Fibroblast of the aortic adventitia (primary cell): Measurements from ENCODE around the gene ABL1. TPM values are rescaled to one million over a fixed set of nuclear protein-coding genes. Genes with fewer than 3 reads are reported as not detected.

ENCODE experiments used
- DNase-seq: peaks from one replicate; pipeline ENCODE4 v3.0.0-alpha.2; 2010; ENCODE audit warnings: low read depth
- H3K4me3 ChIP-seq: 2 replicates; pipeline ENCODE4 v1.5.1; 2011; ENCODE audit warnings: low read depth, mild to moderate bottlenecking, control low read depth, low read length, moderate library complexity
- total RNA-seq: library from RNA; depleted of rRNA; stranded (reverse); fragments of >200 nt; gene quantifications from 2 replicates; pipeline ENCODE4 v1.2.3, GENCODE V29; 2012; ENCODE audit warnings: low replicate concordance
- TF ChIP-seq, protein P1 (sequence below): IDR thresholded peaks from 2 replicates; pipeline ENCODE4 v1.5.1; 2011; ENCODE audit warnings: mild to moderate bottlenecking, low read length, control low read depth, inconsistent platforms; ENCODE audit not compliant: insufficient read depth

The ABL1 gene
- total RNA-seq, 1 donor: 73.3 TPM

DNA sequence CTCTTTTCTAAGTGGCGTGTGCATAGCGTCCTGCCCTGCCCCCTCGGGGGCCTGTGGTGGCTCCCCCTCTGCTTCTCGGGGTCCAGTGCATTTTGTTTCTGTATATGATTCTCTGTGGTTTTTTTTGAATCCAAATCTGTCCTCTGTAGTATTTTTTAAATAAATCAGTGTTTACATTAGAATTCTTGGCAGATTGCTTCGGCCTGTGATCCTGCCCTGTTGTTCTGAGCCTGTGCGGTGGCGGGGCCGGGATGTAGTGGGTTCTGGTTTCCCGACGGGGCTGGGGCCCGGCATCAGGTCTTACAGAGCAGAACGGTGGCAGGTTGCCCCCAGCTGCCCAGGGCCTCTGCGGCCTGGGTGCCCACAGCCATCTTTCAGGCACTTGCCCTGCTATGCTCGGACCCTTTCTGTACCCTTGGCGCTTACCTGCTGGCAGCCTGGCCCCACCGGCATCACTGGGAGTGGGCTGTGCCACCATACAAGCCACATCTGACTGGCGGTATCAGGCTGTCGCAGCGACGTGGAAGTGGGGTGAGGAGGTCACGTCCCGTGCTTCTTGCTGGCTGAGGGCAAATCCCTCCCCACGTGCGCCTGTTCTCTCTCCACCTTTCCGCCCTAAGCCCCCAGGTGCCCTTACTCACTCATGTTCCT is 52.6 kb downstream of the ABL1 start:
- TF ChIP-seq, protein P1, sequence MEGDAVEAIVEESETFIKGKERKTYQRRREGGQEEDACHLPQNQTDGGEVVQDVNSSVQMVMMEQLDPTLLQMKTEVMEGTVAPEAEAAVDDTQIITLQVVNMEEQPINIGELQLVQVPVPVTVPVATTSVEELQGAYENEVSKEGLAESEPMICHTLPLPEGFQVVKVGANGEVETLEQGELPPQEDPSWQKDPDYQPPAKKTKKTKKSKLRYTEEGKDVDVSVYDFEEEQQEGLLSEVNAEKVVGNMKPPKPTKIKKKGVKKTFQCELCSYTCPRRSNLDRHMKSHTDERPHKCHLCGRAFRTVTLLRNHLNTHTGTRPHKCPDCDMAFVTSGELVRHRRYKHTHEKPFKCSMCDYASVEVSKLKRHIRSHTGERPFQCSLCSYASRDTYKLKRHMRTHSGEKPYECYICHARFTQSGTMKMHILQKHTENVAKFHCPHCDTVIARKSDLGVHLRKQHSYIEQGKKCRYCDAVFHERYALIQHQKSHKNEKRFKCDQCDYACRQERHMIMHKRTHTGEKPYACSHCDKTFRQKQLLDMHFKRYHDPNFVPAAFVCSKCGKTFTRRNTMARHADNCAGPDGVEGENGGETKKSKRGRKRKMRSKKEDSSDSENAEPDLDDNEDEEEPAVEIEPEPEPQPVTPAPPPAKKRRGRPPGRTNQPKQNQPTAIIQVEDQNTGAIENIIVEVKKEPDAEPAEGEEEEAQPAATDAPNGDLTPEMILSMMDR: no peak
- no peak for DNase-seq
- H3K4me3 ChIP-seq: no peak overlapping the region

DNA sequence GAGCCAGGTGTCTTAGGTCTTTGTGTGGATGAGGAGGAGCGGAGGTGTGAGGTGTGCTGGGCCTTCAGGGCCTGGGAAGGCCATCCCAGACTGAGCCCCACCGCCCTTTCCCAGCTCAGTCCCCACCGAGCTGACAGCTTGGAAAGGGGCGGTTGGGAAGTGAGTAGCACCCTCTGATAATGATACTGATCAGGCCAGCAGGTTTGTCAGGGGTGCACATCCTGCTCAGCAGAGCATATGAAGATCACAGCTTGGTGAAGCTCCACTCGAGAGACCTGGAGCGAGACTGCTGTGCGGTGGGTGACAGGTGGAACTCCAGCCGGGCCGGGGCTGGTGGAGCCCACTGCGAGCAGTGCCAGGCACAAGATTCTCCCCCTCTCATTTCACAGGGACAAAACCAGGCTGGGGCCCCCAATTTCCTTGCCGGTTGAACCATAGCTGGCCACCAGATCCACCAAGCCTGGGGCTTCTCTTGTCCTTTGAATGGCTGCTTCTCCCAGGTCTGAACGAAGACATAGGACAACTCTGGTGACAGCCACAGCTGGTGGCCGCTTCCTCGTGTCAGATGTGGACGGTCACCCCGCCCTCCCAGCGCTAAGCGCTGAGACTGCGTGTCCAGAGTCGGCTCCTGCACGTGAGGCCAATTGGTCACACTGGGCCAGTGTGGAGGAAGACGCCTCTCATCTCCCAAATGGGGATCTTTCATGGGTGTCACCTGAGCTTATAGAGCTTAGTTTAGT is 53.3 kb downstream of the ABL1 start:
- H3K4me3 ChIP-seq: no peak overlapping the region
- DNase-seq: no peak
- TF ChIP-seq, protein P1: no peak

DNA sequence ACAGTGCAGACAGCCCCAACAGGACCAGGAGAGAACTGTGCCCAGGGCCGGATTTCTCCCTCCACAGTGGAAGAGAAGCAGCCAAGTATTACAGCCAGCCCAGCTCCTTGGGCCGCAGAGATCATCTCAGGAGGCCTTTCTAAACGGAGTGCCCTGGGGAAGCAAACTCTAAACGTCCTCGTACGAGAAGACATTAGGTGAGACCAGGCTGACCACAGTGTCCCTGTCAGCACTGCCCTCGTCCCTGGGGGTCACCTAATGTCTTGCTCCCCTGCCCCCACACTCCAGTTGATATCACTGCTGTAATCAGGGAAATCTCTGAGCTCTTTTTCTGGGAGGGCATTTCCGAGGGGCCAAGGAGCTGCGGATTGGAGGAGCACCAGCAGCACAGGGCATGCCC is 55.1 kb downstream of the ABL1 start:
- DNase-seq: no peak
- TF ChIP-seq, protein P1: no peak
- no peak overlapping the region for H3K4me3 ChIP-seq

DNA sequence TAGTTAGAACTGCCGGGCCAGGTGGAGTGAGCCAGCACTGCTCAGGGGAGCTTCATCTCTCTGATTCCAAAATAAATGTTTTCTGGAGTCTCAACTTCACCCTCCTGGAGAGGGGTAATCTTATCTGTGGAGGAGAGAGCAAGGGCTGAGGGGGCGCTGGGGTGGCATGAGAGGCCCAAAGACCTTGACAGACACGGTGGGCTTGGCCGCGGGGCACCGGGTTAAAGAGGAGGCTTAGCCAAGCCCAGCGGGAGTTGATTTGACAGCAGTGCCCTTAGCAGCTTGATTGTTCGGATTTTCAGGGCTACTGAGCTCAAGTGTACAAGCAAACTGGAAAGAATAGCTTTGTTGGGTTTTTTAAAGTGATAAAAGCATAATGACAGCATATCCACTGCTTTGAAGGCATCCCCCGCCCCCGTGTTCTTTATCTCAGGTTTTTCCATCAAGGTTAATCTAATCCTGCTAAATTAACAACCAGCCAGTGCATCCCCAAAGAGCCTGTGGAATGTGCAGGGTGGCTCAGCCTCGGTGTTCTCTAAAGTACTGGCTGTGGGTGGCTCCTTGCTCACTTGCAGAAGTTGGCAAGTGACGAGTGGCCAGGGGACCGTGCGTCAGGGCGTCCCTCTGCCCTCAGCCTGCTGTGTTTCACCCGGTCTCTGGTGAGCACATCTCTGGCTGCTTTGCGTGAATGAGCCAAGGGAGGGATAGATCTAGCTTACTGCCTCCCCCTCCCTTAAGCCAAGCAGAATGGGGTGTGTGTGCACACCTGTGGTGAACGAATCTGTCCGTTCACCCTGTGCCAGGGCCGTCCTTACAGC is 56.0 kb downstream of the ABL1 start:
- no peak for DNase-seq

DNA sequence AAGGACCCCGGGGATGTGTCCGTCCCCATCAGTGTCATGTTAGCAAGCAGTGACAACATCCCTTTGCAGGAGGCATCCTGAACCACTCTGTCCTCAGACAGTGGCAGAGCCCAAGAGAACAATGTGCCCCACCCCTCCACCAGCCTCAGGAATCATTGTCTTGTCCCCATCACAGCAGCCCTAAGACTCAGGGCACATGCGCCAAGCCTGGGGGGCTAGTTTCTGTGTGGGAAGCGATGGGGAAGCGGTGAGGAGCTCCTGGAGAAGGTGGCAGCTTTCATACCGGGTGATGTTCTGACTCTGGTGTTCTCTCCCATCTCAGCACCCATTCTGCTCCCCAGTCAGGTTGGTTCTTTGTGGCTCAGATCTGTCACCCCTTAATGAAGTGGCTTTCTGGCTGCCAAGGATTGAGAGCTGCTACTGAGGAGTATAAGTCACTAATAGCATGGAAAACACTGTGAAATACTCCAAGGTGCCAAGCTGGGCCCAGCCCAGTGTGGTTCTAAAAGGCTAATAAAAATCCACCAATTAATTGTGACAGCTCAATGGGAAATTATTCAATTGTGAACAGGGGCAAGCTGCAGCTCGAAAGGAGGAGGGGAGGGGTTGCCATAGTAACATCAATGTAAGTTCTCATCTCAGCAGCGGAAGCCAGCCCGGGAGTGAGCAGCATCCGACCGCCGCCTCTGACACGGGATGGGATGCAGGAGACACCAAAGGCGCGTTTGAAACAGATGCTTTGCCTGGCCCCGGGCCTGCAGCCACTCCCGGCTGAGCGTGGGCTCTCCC is 56.8 kb downstream of the ABL1 start:
- no peak overlapping the region for H3K4me3 ChIP-seq
- DNase-seq: no peak
- TF ChIP-seq, protein P1: no peak

More for the DNA sequence above, 56.0 kb downstream of the ABL1 start:
- no peak overlapping the region for H3K4me3 ChIP-seq
- TF ChIP-seq, protein P1: no peak
